Pancreas (tissue), 10 donors: ENCODE results near the gene TSPAN14. TPM values are rescaled to one million over a fixed set of nuclear protein-coding genes. Genes with fewer than 3 reads are reported as not detected.
A peak's percentile ranks its signal among the peaks of the same experiment; 100 is the strongest.

Experiments used
- ATAC-seq, 4 donors: fragments of 200-7000 bp; cut with Tn5 transposase; one replicate each; pipeline versions ENCODE4 v1.8.0 to v1.9.1; 2020; ENCODE audit warnings: mild to moderate bottlenecking in 4 of 4, moderate library complexity in 4 of 4
- DNase-seq, 6 donors: peaks; one replicate each; pipeline ENCODE4 v3.0.0-alpha.2; 2020
- FAIRE-seq: peaks from 2 replicates; lab custom pipeline; 2012; peaks lifted over from hg19 to GRCh38; lab: Jason Lieb, UNC
- H3K27ac ChIP-seq, 4 donors: fragments of 200-600 bp; sonication (generic); 1 replicate in 3 of 4; 2 replicates in 1 of 4; pipeline versions ENCODE4 v1.5.0 to v1.8.0; 2020
- H3K27me3 ChIP-seq, 4 donors: fragments of 200-600 bp; one replicate each; pipeline ENCODE4 v1.8.0; 2021
- H3K36me3 ChIP-seq, 3 donors: fragments of 200-600 bp; sonication (generic) in 1 of 3; one replicate each; pipeline versions ENCODE4 v1.5.0 to v1.8.0; 2020 to 2021
- H3K4me1 ChIP-seq, 3 donors: fragments of 200-600 bp; one replicate each; pipeline ENCODE4 v1.8.0; 2021
- H3K4me3 ChIP-seq, 4 donors: fragments of 200-600 bp; sonication (generic) in 2 of 4; one replicate each; pipeline versions ENCODE4 v1.5.0 to v1.8.0; 2020 to 2021
- H3K9me3 ChIP-seq, 4 donors: fragments of 200-600 bp; one replicate each; pipeline ENCODE4 v1.8.0; 2021
- CTCF ChIP-seq, 4 donors: fragments of 200-600 bp; sonication (generic) in 3 of 4; IDR thresholded peaks; one replicate each; pipeline versions ENCODE4 v1.5.0 to v1.8.0; 2021; ENCODE audit warnings: antibody characterized with exemption in 4 of 4
- WGBS, 2 donors: extraction: QIAGEN DNeasy Blood & Tissue Kit; methylation state at CpG; one replicate each; pipeline ENCODE4 v1.1.7; 2013; 5-methylcytosine and 5-hydroxymethylcytosine counted together
- intact Hi-C, 3 donors: fragments of 100-400 bp; cut with DNase I; formaldehyde crosslinking; loops; one replicate each; pipeline versions ENCODE4 v1.11.1 to v1.14.2; 2022
- polyA plus RNA-seq, 2 donors: library from polyadenylated mRNA; stranded (reverse); fragments of 200-250 nt; gene quantifications; one replicate each; pipeline ENCODE4 v1.2.3, GENCODE V29; 2013
- total RNA-seq, 6 donors: library from RNA; stranded (reverse); fragmentation: NEBNext Ultra II Directional in 4 of 6; extraction: Animal tissue kit (Norgen Biotek cat#: 25700) in 4 of 6; gene quantifications; one replicate each; pipeline versions ENCODE4 v1.2.1 to v1.2.4, GENCODE V29; 2021 to 2023
- donor health status: healthy with polysubstance abuse.
- donor health status: DM: no; HTN: no; CAD: no; lungs with moderate emphysema.
- donor health status: DM: no; HTN: no; CAD: no.
- donor health status: control.
- donor health status: control.
- donor health status: Bipolar disorder and iron deficiency.
- donor health status: DM: yes; HTN: yes; CAD: no.
- donor health status: DM: no; HTN: no; CAD: no.
- donor health status: DM: no; HTN: no; CAD: no.
- donor health status: DM: yes; HTN: yes; CAD: no.

Gene TSPAN14
- total and polyA plus RNA-seq, 8 donors: 10.6 to 61.9 (median 23.2) TPM

GRCh38 chr10:80459047-80459865, 5.1 kb downstream of the TSPAN14 start:
- Histone ChIP-seq H3K4me3 (peak overlapping the region in 1 of 4 donors; percentile 10), H3K27ac (peak overlapping the region; percentile 63 to 85 (median 81))
- intact Hi-C loops: no loop called here

GRCh38 chr10:80460399-80461207, 6.5 kb downstream of the TSPAN14 start:
- Histone ChIP-seq H3K9me3 (no peaks in the 10 kb centered on the region), H3K27me3 (no peaks in the 10 kb centered on the region), H3K4me1 (peaks cover 64 to 91% (median 72%) of the 10 kb centered on the region in 3 donors), H3K27ac (peak overlapping the region; percentile 67 to 85 (median 81)), H3K36me3 (no peaks in the 10 kb centered on the region), H3K4me3 (peak overlapping the region in 1 of 4 donors; percentile 10)
- TF ChIP-seq CTCF (IDR thresholded peaks at IDR 0.05): no peak
- DNase-seq: peak; percentile 75 to 93 (median 92)
- peak; percentile 87 to 92 (median 90) for ATAC-seq
- intact Hi-C loops: no loop called here
- no peak for FAIRE-seq
- WGBS, 2 donors: 7 to 10% methylated on average over 6 of the region's 6 CpGs

More at GRCh38 chr10:80459047-80459865, 5.1 kb downstream of the TSPAN14 start:
- DNase-seq (peak in 2 of 6 donors; percentile 26 to 47), ATAC-seq (peak in 2 of 4 donors; percentile 4), FAIRE-seq (no peak)
- WGBS, 2 donors: 20 to 23% methylated on average over 9 of the region's 9 CpGs
- no peaks in the 10 kb centered on the region for H3K27me3 ChIP-seq
- TF ChIP-seq CTCF (IDR thresholded peaks at IDR 0.05): no peak
- no peaks in the 10 kb centered on the region for H3K9me3 ChIP-seq
- no peaks in the 10 kb centered on the region for H3K36me3 ChIP-seq
- peaks cover 54 to 81% (median 59%) of the 10 kb centered on the region in 3 donors for H3K4me1 ChIP-seq

- DNase-seq (peak in 1 of 6 donors; percentile 21), ATAC-seq (peak in 2 of 4 donors; percentile 6 to 22), FAIRE-seq (no peak)
- intact Hi-C loops: no loop called here
- Histone ChIP-seq H3K9me3 (no peaks in the 10 kb centered on the region), H3K36me3 (no peaks in the 10 kb centered on the region), H3K4me3 (peak overlapping the region in 1 of 4 donors; percentile 1), H3K27me3 (no peaks in the 10 kb centered on the region), H3K27ac (peak overlapping the region; percentile 67 to 85 (median 81)), H3K4me1 (peaks cover 64 to 86% (median 77%) of the 10 kb centered on the region in 3 donors)
- WGBS, 2 donors: 39 to 42% methylated on average over 8 of the region's 8 CpGs
- no peak for TF ChIP-seq CTCF (IDR thresholded peaks at IDR 0.05)
These were observed 7.4 kb downstream of the TSPAN14 start for GRCh38 chr10:80461208-80462183.

- intact Hi-C loops: no loop called here
- no peak for TF ChIP-seq CTCF (IDR thresholded peaks at IDR 0.05)
- FAIRE-seq (no peak), ATAC-seq (no peak), DNase-seq (peak in 1 of 6 donors; percentile 13)
- Histone ChIP-seq H3K9me3 (no peaks in the 10 kb centered on the region), H3K27me3 (no peaks in the 10 kb centered on the region), H3K4me3 (no peak overlapping the region), H3K36me3 (no peaks in the 10 kb centered on the region), H3K27ac (peak overlapping the region in 3 of 4 donors; percentile 79 to 85 (median 83)), H3K4me1 (peaks cover 64 to 84% (median 82%) of the 10 kb centered on the region in 3 donors)
- WGBS, 2 donors: 65 to 77% methylated on average over 7 of the region's 7 CpGs
These were observed 8.3 kb downstream of the TSPAN14 start for GRCh38 chr10:80462299-80462980.
